Activated CD8-positive, alpha-beta memory T cell treated with anti-CD3 and anti-CD28 coated beads, Interleukin-2, amount 50 U/mL, for 1 hour (primary cell): ENCODE results near the gene SP4.
A peak's percentile ranks its signal among the peaks of the same experiment; 100 is the strongest.

ENCODE experiments used
- DNase-seq: peaks from one replicate; pipeline ENCODE4 v3.0.0-alpha.2; 2020; ENCODE audit errors: extremely low read depth

Gene SP4

GRCh38 chr7:21427871-21428658 lies at the start of gene SP4:
TSS of gene SP4 (plus strand) at chr7:21428083. CDS start at chr7:21428252, 169 bp downstream.
- DNase-seq = peak; percentile 84

GRCh38 chr7:21383227-21384220 lies 44.4 kb upstream of the SP4 start:
- DNase-seq = no peak

GRCh38 chr7:21393937-21394336 lies 33.9 kb upstream of the SP4 start:
- DNase-seq = no peak

- no peak for DNase-seq
Observed at GRCh38 chr7:21401944-21402343, 25.9 kb upstream of the SP4 start.

GRCh38 chr7:21407796-21408480 lies 19.9 kb upstream of the SP4 start:
- no peak for DNase-seq

GRCh38 chr7:21408481-21408820 lies 19.4 kb upstream of the SP4 start:
- no peak for DNase-seq

GRCh38 chr7:21412410-21412851 lies 15.5 kb upstream of the SP4 start:
- DNase-seq = no peak

- no peak for DNase-seq
Observed at GRCh38 chr7:21412957-21413356, 14.9 kb upstream of the SP4 start.

- DNase-seq = no peak
Observed at GRCh38 chr7:21413502-21413901, 14.4 kb upstream of the SP4 start.

- no peak for DNase-seq
Observed at GRCh38 chr7:21414795-21415393, 13.0 kb upstream of the SP4 start.

GRCh38 chr7:21417647-21418046 lies 10.2 kb upstream of the SP4 start:
- DNase-seq = no peak

- no peak for DNase-seq
Observed at GRCh38 chr7:21422751-21423150, 5.1 kb upstream of the SP4 start.

- DNase-seq = no peak
Observed at GRCh38 chr7:21425290-21425689, 2.6 kb upstream of the SP4 start.

GRCh38 chr7:21426286-21427181 lies 1.3 kb upstream of the SP4 start:
- DNase-seq = no peak

GRCh38 chr7:21427182-21427870 lies 557 bp upstream of the SP4 start:
- peak; percentile 94 for DNase-seq

GRCh38 chr7:21428659-21428941 lies 717 bp downstream of the SP4 start:
- no peak for DNase-seq

GRCh38 chr7:21429021-21429420 lies 1.1 kb downstream of the SP4 start:
- DNase-seq = no peak

- no peak for DNase-seq
Observed at GRCh38 chr7:21429786-21430574, 2.1 kb downstream of the SP4 start.

GRCh38 chr7:21430575-21430954 lies 2.7 kb downstream of the SP4 start:
- no peak for DNase-seq
